Measurements from ENCODE around the gene FAM168A.

The FAM168A gene

GRCh38 chr11:73597956-73598718, at the start of gene FAM168A:
Gene FAM168A, minus strand, starts transcription at chr11:73598112. Its CDS starts 129,638 bp downstream, at chr11:73468474.
- CTCF ChIA-PET, result interaction anchor here (0.7 to 3.9 kb wide), 5 partner anchors 9 to 27 kb away, joined by 3 to 12 read pairs (median 3); no protein-coding TSS in a partner anchor
- peak; percentile 96 for DNase-seq (ENCODE audit: extremely low spot score)
- POLR2A ChIA-PET, result no interaction called here
- peak; percentile 18 for TF ChIP-seq CTCF (IDR thresholded peaks at IDR 0.05; ENCODE audit: control extremely low read depth, extremely low read depth, low read depth, missing control alignments)

- ChIA-PET CTCF (interaction anchor here (1.0 to 7.5 kb wide), 6 partner anchors 13 to 296 kb away, joined by 3 to 75 read pairs (median 6); no protein-coding TSS in a partner anchor), POLR2A (no interaction called here)
- TF ChIP-seq CTCF (IDR thresholded peaks at IDR 0.05; ENCODE audit: control extremely low read depth, extremely low read depth, low read depth, missing control alignments), result no peak
- DNase-seq (ENCODE audit: extremely low spot score), result peak; percentile 91
Measured at GRCh38 chr11:73647459-73648100, 49.7 kb upstream of the FAM168A start.

- CTCF ChIA-PET, result interaction anchor here (1.2 to 7.5 kb wide), 3 partner anchors 10 to 20 kb away, joined by 3 to 75 read pairs (median 48); no protein-coding TSS in a partner anchor
- POLR2A ChIA-PET, result no interaction called here
- no peak for TF ChIP-seq CTCF (IDR thresholded peaks at IDR 0.05; ENCODE audit: control extremely low read depth, extremely low read depth, low read depth, missing control alignments)
- no peak for DNase-seq (ENCODE audit: extremely low spot score)
Measured at GRCh38 chr11:73645972-73646631, 48.2 kb upstream of the FAM168A start, which contains the start of gene PLEKHB1. Gene PLEKHB1, plus strand, starts transcription at chr11:73646581. Its CDS starts 28 bp downstream, at chr11:73646609.

GRCh38 chr11:73645121-73645969, 47.4 kb upstream of the FAM168A start:
- no peak for TF ChIP-seq CTCF (IDR thresholded peaks at IDR 0.05; ENCODE audit: control extremely low read depth, extremely low read depth, low read depth, missing control alignments)
- no peak for DNase-seq (ENCODE audit: extremely low spot score)
- ChIA-PET CTCF (interaction anchor here (1.2 to 7.5 kb wide), 3 partner anchors 10 to 19 kb away, joined by 3 to 75 read pairs (median 48); no protein-coding TSS in a partner anchor), POLR2A (no interaction called here)

GRCh38 chr11:73641668-73642067, 43.8 kb upstream of the FAM168A start:
- POLR2A ChIA-PET, result no interaction called here
- TF ChIP-seq CTCF (IDR thresholded peaks at IDR 0.05; ENCODE audit: control extremely low read depth, extremely low read depth, low read depth, missing control alignments), result no peak
- CTCF ChIA-PET, result interaction anchor here (1.1 to 2.7 kb wide), 6 partner anchors 14 to 291 kb away, joined by 3 to 15 read pairs (median 6); no protein-coding TSS in a partner anchor
- DNase-seq (ENCODE audit: extremely low spot score), result no peak

All from GM10248 (cell line).